ENCODE measurements around the gene AHCYL2. TPM values are rescaled to one million over a fixed set of nuclear protein-coding genes. Genes with fewer than 3 reads are reported as not detected.
"Not testable (repeated sequence)": the region's sequence is repeated elsewhere in the genome, so short reads cannot be mapped to it uniquely, and the experiment has no call there.

Gene AHCYL2
- total RNA-seq, 1 experiment from 2014 or later = 23.2 TPM

DNA sequence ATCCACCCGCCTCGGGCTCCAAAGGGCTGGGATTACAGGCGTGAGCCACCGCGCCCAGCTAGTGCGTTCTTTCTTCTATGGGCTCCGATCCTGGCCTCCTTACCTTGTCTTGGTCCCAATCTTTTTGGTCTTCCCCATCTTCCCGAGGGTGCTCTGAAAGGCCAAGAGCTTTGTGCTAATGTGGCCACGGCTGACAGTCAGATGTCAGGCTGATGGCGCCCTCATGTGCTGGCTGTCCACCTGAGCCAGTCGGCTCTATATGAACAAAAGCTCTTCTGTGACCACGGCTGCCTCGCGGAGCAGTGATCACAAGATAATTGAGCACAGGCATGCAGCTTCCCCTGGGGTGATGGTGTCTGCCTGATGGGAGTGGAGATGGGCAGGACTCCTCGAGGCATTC lies 11.0 kb upstream of the AHCYL2 start:
- peak overlapping the region in 1 of 3 experiments; percentile 83; a peak in 4 of 7 replicates for H3K27ac Mint-ChIP-seq
- Histone ChIP-seq H4K91ac (ENCODE audit: insufficient read length, low read depth, low read length) (no peak overlapping the region), H3T11ph (ENCODE audit: low read length) (no peak overlapping the region), H4K5ac (ENCODE audit: insufficient read length, low read depth, low read length) (no peak overlapping the region), H3K18ac (ENCODE audit: insufficient read length, low read depth, low read length) (no peak overlapping the region), H3K9me3 (ENCODE audit: control insufficient read depth, low read depth, low read length) (no peaks in the 10 kb centered on the region), H2AFZ (ENCODE audit: low read length) (no peak overlapping the region), H3K4me1 (ENCODE audit: insufficient read depth, low read length) (no peaks in the 10 kb centered on the region), H3K79me1 (ENCODE audit: insufficient read depth, low read depth, low read length, poor library complexity, severe bottlenecking) (no peaks in the 10 kb centered on the region), H3K14ac (ENCODE audit: insufficient read depth, low read length) (no peak overlapping the region), H3K4ac (ENCODE audit: low read depth, low read length) (no peak overlapping the region), H2BK5ac (ENCODE audit: insufficient read length, low read length) (no peak overlapping the region), H4K8ac (replicated peaks; ENCODE audit: insufficient read length, low read depth, low read length) (no peak overlapping the region), H3K9ac (ENCODE audit: extremely low read depth, insufficient read length, low read length) (no peak overlapping the region), H4K20me1 (ENCODE audit: control insufficient read depth, insufficient read depth, insufficient read length) (no peaks in the 10 kb centered on the region), H3K27ac (ENCODE audit: insufficient read length, low read depth, low read length) (no peak overlapping the region), H3K27me3 (ENCODE audit: insufficient read depth, low read length) (no peaks in the 10 kb centered on the region), H3K79me2 (ENCODE audit: insufficient read depth, low read length) (no peaks in the 10 kb centered on the region), H3K4me2 (ENCODE audit: insufficient read depth, insufficient read length, low read length) (no peak overlapping the region), H3K23ac (ENCODE audit: insufficient read length, low read depth, low read length) (no peak overlapping the region), H2BK20ac (ENCODE audit: low read depth, low read length, poor library complexity, severe bottlenecking) (no peak overlapping the region), H3K23me2 (ENCODE audit: insufficient read length, low read depth, low read length, poor library complexity, severe bottlenecking) (no peaks in the 10 kb centered on the region), H3K56ac (ENCODE audit: insufficient read length, low read depth, low read length) (no peak overlapping the region), H2BK120ac (ENCODE audit: low read depth, low read length, poor library complexity, severe bottlenecking) (no peak overlapping the region), H2BK15ac (ENCODE audit: low read depth, low read length) (no peak overlapping the region), H2BK12ac (ENCODE audit: insufficient read length, low read depth, low read length) (no peak overlapping the region), H2AK5ac (ENCODE audit: insufficient read length, low read length) (no peak overlapping the region)
- peaks cover 22 to 27% of the 10 kb centered on the region in 2 experiments for H3K9me3 Mint-ChIP-seq
- H3K36me3 Mint-ChIP-seq (ENCODE audit: insufficient read depth in 1 of 3, low read depth in 3 of 3) = peaks cover 28 to 58% (median 57%) of the 10 kb centered on the region in 3 experiments
- peaks cover 4 to 7% of the 10 kb centered on the region in 2 experiments for H3K4me1 Mint-ChIP-seq
- TF ChIP-seq, protein P1, sequence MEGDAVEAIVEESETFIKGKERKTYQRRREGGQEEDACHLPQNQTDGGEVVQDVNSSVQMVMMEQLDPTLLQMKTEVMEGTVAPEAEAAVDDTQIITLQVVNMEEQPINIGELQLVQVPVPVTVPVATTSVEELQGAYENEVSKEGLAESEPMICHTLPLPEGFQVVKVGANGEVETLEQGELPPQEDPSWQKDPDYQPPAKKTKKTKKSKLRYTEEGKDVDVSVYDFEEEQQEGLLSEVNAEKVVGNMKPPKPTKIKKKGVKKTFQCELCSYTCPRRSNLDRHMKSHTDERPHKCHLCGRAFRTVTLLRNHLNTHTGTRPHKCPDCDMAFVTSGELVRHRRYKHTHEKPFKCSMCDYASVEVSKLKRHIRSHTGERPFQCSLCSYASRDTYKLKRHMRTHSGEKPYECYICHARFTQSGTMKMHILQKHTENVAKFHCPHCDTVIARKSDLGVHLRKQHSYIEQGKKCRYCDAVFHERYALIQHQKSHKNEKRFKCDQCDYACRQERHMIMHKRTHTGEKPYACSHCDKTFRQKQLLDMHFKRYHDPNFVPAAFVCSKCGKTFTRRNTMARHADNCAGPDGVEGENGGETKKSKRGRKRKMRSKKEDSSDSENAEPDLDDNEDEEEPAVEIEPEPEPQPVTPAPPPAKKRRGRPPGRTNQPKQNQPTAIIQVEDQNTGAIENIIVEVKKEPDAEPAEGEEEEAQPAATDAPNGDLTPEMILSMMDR (conservative IDR thresholded peaks at IDR 0.05) = peak; percentile 55; the same call in 2 of the 3 replicates
- WGBS (ENCODE audit: extremely low coverage, insufficient read length, low lambda C conversion rate) = no CpG with 5 or more reads among the region's 15 CpGs
- H3K4me3 Mint-ChIP-seq = no peak overlapping the region
- H3K27me3 Mint-ChIP-seq (ENCODE audit: low read depth) = no peaks in the 10 kb centered on the region; the same call in 1 of the 2 replicates
- DNase-seq = peak; percentile 79

DNA sequence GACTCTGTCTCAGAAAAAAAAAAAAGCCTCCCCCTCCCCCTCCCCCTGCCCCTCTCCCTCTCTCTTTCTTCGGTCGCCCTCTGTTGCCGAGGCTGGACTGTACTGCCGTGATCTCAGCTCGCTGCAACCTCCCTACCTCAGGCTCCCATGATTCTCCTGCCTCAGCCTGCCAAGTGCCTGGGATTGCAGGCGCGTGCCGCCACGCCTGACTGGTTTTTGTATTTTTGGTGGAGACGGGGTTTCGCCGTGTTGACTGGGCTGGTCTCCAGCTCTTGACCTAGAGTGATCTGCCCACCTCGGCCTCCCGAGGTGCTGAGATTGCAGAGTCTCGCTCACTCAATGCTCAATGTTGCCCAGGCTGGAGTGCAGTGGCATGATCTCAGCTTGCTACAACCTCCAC lies 9.1 kb upstream of the AHCYL2 start:
- not testable (repeated sequence) for H2AK5ac ChIP-seq (ENCODE audit: insufficient read length, low read length); H3K23me2 ChIP-seq (ENCODE audit: insufficient read length, low read depth, low read length, poor library complexity, severe bottlenecking); H2AFZ ChIP-seq (ENCODE audit: low read length); H3K4me1 ChIP-seq (ENCODE audit: insufficient read depth, low read length); H3K4me2 ChIP-seq (ENCODE audit: insufficient read depth, insufficient read length, low read length); H3K4me3 Mint-ChIP-seq; H3K27me3 Mint-ChIP-seq (ENCODE audit: low read depth); H2BK120ac ChIP-seq (ENCODE audit: low read depth, low read length, poor library complexity, severe bottlenecking); H2BK5ac ChIP-seq (ENCODE audit: insufficient read length, low read length); H3K27me3 ChIP-seq (ENCODE audit: insufficient read depth, low read length); H3K4ac ChIP-seq (ENCODE audit: low read depth, low read length); H4K5ac ChIP-seq (ENCODE audit: insufficient read length, low read depth, low read length); H4K8ac ChIP-seq (replicated peaks; ENCODE audit: insufficient read length, low read depth, low read length); H2BK20ac ChIP-seq (ENCODE audit: low read depth, low read length, poor library complexity, severe bottlenecking); H3K9ac ChIP-seq (ENCODE audit: extremely low read depth, insufficient read length, low read length); H4K91ac ChIP-seq (ENCODE audit: insufficient read length, low read depth, low read length); H3K27ac ChIP-seq (ENCODE audit: insufficient read length, low read depth, low read length); H3K4me1 Mint-ChIP-seq; H3K56ac ChIP-seq (ENCODE audit: insufficient read length, low read depth, low read length); H4K20me1 ChIP-seq (ENCODE audit: control insufficient read depth, insufficient read depth, insufficient read length); H2BK15ac ChIP-seq (ENCODE audit: low read depth, low read length); H3K23ac ChIP-seq (ENCODE audit: insufficient read length, low read depth, low read length); H2BK12ac ChIP-seq (ENCODE audit: insufficient read length, low read depth, low read length); DNase-seq; H3K79me1 ChIP-seq (ENCODE audit: insufficient read depth, low read depth, low read length, poor library complexity, severe bottlenecking); H3K79me2 ChIP-seq (ENCODE audit: insufficient read depth, low read length); H3K9me3 ChIP-seq (ENCODE audit: control insufficient read depth, low read depth, low read length); H3T11ph ChIP-seq (ENCODE audit: low read length); H3K14ac ChIP-seq (ENCODE audit: insufficient read depth, low read length); H3K18ac ChIP-seq (ENCODE audit: insufficient read length, low read depth, low read length)
- Mint-ChIP-seq H3K9me3 (peaks cover 22 to 27% of the 10 kb centered on the region in 2 experiments), H3K36me3 (ENCODE audit: insufficient read depth in 1 of 3, low read depth in 3 of 3) (peaks cover 26 to 43% (median 41%) of the 10 kb centered on the region in 3 experiments), H3K27ac (peak overlapping the region in 1 of 3 experiments; percentile 52; a peak in 1 of 7 replicates)
- no CpG with 5 or more reads among the region's 15 CpGs for WGBS (ENCODE audit: extremely low coverage, insufficient read length, low lambda C conversion rate)

All from H9 (cell line).